GM12878 (cell line): Measurements from ENCODE around the gene HDHD3. TPM values are rescaled to one million over a fixed set of nuclear protein-coding genes. Genes with fewer than 3 reads are reported as not detected.

ENCODE experiments used
- ATF7 ChIP-seq: fragments of 450-650 bp; IDR thresholded peaks from 2 replicates; pipeline ENCODE4 v1.6.1; 2016; ENCODE audit warnings: low read depth, mild to moderate bottlenecking
- BACH1 ChIP-seq: fragments of 450-650 bp; IDR thresholded peaks from 2 replicates; pipeline ENCODE4 v1.6.1; 2017; ENCODE audit warnings: mild to moderate bottlenecking, borderline replicate concordance
- BRCA1 ChIP-seq: IDR thresholded peaks from 2 replicates; pipeline ENCODE4 v1.6.1; 2011; ENCODE audit warnings: low read depth, low read length, improper control_type of control experiment
- CHD2 ChIP-seq: IDR thresholded peaks from 2 replicates; pipeline ENCODE4 v1.6.1; 2011; ENCODE audit warnings: low read depth, low read length, improper control_type of control experiment, borderline replicate concordance
- DPF2 ChIP-seq: fragments of 450-650 bp; IDR thresholded peaks from 2 replicates; pipeline ENCODE4 v1.6.1; 2017; ENCODE audit warnings: mild to moderate bottlenecking
- ELK1 ChIP-seq: IDR thresholded peaks from 2 replicates; pipeline ENCODE4 v1.6.1; 2012; ENCODE audit warnings: low read depth, low read length, improper control_type of control experiment
- GATAD2B ChIP-seq: fragments of 450-650 bp; conservative IDR thresholded peaks from 2 replicates; pipeline ENCODE4 v1.6.1; 2017; ENCODE audit warnings: low read depth, mild to moderate bottlenecking, moderate library complexity
- HDGF ChIP-seq: fragments of 450-650 bp; IDR thresholded peaks from 2 replicates; pipeline ENCODE4 v1.6.1; 2016; ENCODE audit warnings: antibody characterized with exemption
- IKZF1 ChIP-seq: fragments of 450-650 bp; conservative IDR thresholded peaks from 2 replicates; pipeline ENCODE4 v1.6.1; 2017; ENCODE audit warnings: antibody characterized with exemption, mild to moderate bottlenecking
- JUNB ChIP-seq: IDR thresholded peaks from 2 replicates; pipeline ENCODE4 v1.6.1; 2016; ENCODE audit warnings: antibody characterized with exemption, mild to moderate bottlenecking
- MTA2 ChIP-seq: fragments of 450-650 bp; IDR thresholded peaks from 2 replicates; pipeline ENCODE4 v1.6.1; 2016; ENCODE audit warnings: low read depth, mild to moderate bottlenecking, moderate library complexity
- MYB ChIP-seq: fragments of 150-350 bp; IDR thresholded peaks from 2 replicates; pipeline ENCODE4 v1.6.1; 2014; ENCODE audit warnings: mild to moderate bottlenecking, low read depth, low read length, borderline replicate concordance
- MYC ChIP-seq: IDR thresholded peaks from 2 replicates; pipeline ENCODE4 v1.6.1; 2011; ENCODE audit warnings: mild to moderate bottlenecking, low read length, moderate library complexity, inconsistent platforms; ENCODE audit not compliant: insufficient read depth, insufficient replicate concordance, insufficient read length, severe bottlenecking
- NBN ChIP-seq: fragments of 450-650 bp; IDR thresholded peaks from 2 replicates; pipeline ENCODE4 v1.6.1; 2016
- NFYB ChIP-seq: IDR thresholded peaks from 2 replicates; pipeline ENCODE4 v1.6.1; 2011; ENCODE audit warnings: low read depth, mild to moderate bottlenecking, low read length, improper control_type of control experiment, moderate library complexity; ENCODE audit not compliant: insufficient read depth
- NRF1 ChIP-seq: conservative IDR thresholded peaks from 2 replicates; pipeline ENCODE4 v1.6.1; 2011; ENCODE audit warnings: mild to moderate bottlenecking, low read depth, low read length, improper control_type of control experiment
- POLR2AphosphoS5 ChIP-seq: IDR thresholded peaks from 2 replicates; pipeline ENCODE4 v1.6.1; 2011; ENCODE audit warnings: mild to moderate bottlenecking, low read length, inconsistent platforms
- RBBP5 ChIP-seq: fragments of 200-600 bp; sonication (generic); conservative IDR thresholded peaks from 2 replicates; pipeline ENCODE4 v1.6.1; 2016
- RUNX3 ChIP-seq: IDR thresholded peaks from 2 replicates; pipeline ENCODE4 v1.6.1; 2012; ENCODE audit warnings: low read length, inconsistent platforms
- SMC3 ChIP-seq: IDR thresholded peaks from 2 replicates; pipeline ENCODE4 v1.6.1; 2011; ENCODE audit warnings: low read length, improper control_type of control experiment, borderline replicate concordance
- SP1 ChIP-seq: IDR thresholded peaks from one replicate; pipeline ENCODE4 v1.6.1; 2011; ENCODE audit warnings: low read depth, low read length
- SUZ12 ChIP-seq: fragments of 200-600 bp; sonication (generic); IDR thresholded peaks from one replicate; pipeline ENCODE4 v1.6.1; 2018; ENCODE audit warnings: antibody characterized with exemption, mild to moderate bottlenecking; ENCODE audit not compliant: unreplicated experiment
- TARDBP ChIP-seq: IDR thresholded peaks from 2 replicates; pipeline ENCODE4 v1.6.1; 2016; ENCODE audit warnings: borderline replicate concordance
- TBL1XR1 ChIP-seq: IDR thresholded peaks from 2 replicates; pipeline ENCODE4 v1.6.1; 2012; ENCODE audit warnings: low read depth, low read length, improper control_type of control experiment
- TCF12 ChIP-seq: IDR thresholded peaks from 2 replicates; pipeline ENCODE4 v1.6.1; 2011; ENCODE audit warnings: low read depth, mild to moderate bottlenecking, low read length
- TCF7 ChIP-seq: IDR thresholded peaks from 2 replicates; pipeline ENCODE4 v1.6.1; 2014; ENCODE audit warnings: antibody characterized with exemption, borderline replicate concordance
- YBX1 ChIP-seq: fragments of 450-650 bp; IDR thresholded peaks from 2 replicates; pipeline ENCODE4 v1.6.1; 2016; ENCODE audit warnings: antibody characterized with exemption
- polyA plus RNA-seq, 11 experiments: library from polyadenylated mRNA; depleted of rRNA in 4 of 11; unstranded in 6 of 11; stranded (reverse) in 5 of 11; fragments of >200 nt; fragmentation: Nextera tagmentation in 4 of 11; fragmentation: Illumina TruSeq in 1 of 11; extraction: Ambion mirVana in 4 of 11; extraction: Trizol in 1 of 11; gene quantifications; 1 replicate in 1 of 11; 2 replicates in 10 of 11; pipeline versions ENCODE4 v1.2.1 to v1.2.3, GENCODE V29; 2011 to 2016; ENCODE audit warnings: inconsistent platforms in 2 of 11, missing spikeins in 2 of 11, low read depth in 1 of 11
- total RNA-seq, 4 experiments: library from RNA; depleted of rRNA in 3 of 4; stranded (reverse); fragments of >200 nt in 3 of 4; fragmentation: Illumina TruSeq in 1 of 4; extraction: Trizol in 1 of 4; gene quantifications; 2 replicates each; pipeline versions ENCODE4 v1.2.1 to v1.2.3, GENCODE V29; 2013 to 2021
- TF ChIP-seq, protein P1 (sequence below): IDR thresholded peaks from 2 replicates; pipeline ENCODE4 v1.6.1; 2011; ENCODE audit warnings: low read depth, mild to moderate bottlenecking, low read length, moderate library complexity, borderline replicate concordance; ENCODE audit errors: extremely low read depth
- TF ChIP-seq, protein P2 (sequence below): IDR thresholded peaks from 2 replicates; pipeline ENCODE4 v1.6.1; 2011; ENCODE audit warnings: low read depth, low read length, improper control_type of control experiment, borderline replicate concordance
- TF ChIP-seq, protein P3 (sequence below): fragments of 450-650 bp; IDR thresholded peaks from 2 replicates; pipeline ENCODE4 v1.6.1; 2018; ENCODE audit warnings: borderline replicate concordance, mild to moderate bottlenecking; ENCODE audit not compliant: partially characterized antibody

Gene HDHD3
- total and polyA plus RNA-seq, 10 of the 15 experiments (the other 5 are each of a cell fraction or from before 2014, with no cell fraction given): 1.3 to 29.4 (median 17.9) TPM

DNA sequence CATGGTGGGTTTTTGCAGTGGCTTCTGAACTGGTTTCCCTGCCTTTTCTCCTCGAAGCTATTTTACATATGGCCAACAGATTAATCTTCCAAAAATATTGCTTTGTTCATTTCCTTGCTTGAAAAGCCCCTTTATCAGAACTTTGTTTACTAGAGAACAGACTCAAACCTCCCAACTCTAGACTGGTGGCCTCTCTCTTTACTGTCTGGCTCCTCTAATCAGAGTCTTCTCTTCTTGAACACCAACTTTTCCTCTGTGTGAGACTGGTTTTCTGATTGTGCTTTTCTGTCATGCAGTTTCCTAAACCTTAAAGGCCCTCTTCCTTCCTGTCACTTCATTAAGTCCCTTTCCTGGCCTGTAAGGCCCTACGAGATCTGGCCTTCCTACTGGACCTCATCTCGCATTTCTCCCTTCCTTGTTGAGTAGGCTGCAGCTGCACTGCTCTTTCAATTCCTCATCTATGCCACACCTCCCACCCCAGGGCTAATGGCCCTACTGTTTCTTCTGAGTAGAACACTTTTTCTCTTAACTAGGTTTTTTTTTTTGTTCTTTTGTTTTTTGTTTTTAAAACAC lies 39.4 kb upstream of the HDHD3 start (continued):
- TF ChIP-seq GATAD2B: 0 out of 2 replicates have a peak, but pooled peaks have one; percentile 53
- TF ChIP-seq TARDBP: no peak
- no peak for TF ChIP-seq BRCA1
- TF ChIP-seq, protein P1, sequence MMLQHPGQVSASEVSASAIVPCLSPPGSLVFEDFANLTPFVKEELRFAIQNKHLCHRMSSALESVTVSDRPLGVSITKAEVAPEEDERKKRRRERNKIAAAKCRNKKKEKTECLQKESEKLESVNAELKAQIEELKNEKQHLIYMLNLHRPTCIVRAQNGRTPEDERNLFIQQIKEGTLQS: no peak
- TF ChIP-seq BACH1: no peak
- TF ChIP-seq MYB: no peak
- peak; percentile 71 for TF ChIP-seq POLR2AphosphoS5
- TF ChIP-seq SMC3: no peak
- TF ChIP-seq ATF7: no peak; the same call in 1 of the 2 replicates
- TF ChIP-seq IKZF1: peak; percentile 59; the same call in 1 of the 2 replicates
- TF ChIP-seq CHD2: 0 out of 2 replicates have a peak, but pooled peaks have one; percentile 14
- TF ChIP-seq NBN: peak; percentile 69; the same call in 1 of the 2 replicates
- no peak for TF ChIP-seq TCF7
- no peak for TF ChIP-seq YBX1
- no peak for TF ChIP-seq DPF2
- TF ChIP-seq MYC: no peak
- no peak for TF ChIP-seq ELK1
- TF ChIP-seq, protein P2, sequence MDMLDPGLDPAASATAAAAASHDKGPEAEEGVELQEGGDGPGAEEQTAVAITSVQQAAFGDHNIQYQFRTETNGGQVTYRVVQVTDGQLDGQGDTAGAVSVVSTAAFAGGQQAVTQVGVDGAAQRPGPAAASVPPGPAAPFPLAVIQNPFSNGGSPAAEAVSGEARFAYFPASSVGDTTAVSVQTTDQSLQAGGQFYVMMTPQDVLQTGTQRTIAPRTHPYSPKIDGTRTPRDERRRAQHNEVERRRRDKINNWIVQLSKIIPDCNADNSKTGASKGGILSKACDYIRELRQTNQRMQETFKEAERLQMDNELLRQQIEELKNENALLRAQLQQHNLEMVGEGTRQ: no peak
- no peak for TF ChIP-seq JUNB
- no peak for TF ChIP-seq NRF1
- TF ChIP-seq, protein P3, sequence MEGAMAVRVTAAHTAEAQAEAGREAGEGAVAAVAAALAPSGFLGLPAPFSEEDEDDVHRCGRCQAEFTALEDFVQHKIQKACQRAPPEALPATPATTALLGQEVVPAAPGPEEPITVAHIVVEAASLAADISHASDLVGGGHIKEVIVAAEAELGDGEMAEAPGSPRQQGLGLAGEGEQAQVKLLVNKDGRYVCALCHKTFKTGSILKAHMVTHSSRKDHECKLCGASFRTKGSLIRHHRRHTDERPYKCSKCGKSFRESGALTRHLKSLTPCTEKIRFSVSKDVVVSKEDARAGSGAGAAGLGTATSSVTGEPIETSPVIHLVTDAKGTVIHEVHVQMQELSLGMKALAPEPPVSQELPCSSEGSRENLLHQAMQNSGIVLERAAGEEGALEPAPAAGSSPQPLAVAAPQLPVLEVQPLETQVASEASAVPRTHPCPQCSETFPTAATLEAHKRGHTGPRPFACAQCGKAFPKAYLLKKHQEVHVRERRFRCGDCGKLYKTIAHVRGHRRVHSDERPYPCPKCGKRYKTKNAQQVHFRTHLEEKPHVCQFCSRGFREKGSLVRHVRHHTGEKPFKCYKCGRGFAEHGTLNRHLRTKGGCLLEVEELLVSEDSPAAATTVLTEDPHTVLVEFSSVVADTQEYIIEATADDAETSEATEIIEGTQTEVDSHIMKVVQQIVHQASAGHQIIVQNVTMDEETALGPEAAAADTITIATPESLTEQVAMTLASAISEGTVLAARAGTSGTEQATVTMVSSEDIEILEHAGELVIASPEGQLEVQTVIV: no peak
- TF ChIP-seq RBBP5: no peak
- TF ChIP-seq TCF12: peak; percentile 81
- TF ChIP-seq TBL1XR1: no peak
- peak; percentile 41; the same call in 1 of the 2 replicates for TF ChIP-seq MTA2
- TF ChIP-seq RUNX3: peak; percentile 26; the same call in 1 of the 2 replicates
- TF ChIP-seq NFYB: no peak
- peak; percentile 83 for TF ChIP-seq HDGF
- no peak for TF ChIP-seq SUZ12
- TF ChIP-seq SP1: no peak
